Measurements from ENCODE around the gene WSCD2.

Gene WSCD2

DNA sequence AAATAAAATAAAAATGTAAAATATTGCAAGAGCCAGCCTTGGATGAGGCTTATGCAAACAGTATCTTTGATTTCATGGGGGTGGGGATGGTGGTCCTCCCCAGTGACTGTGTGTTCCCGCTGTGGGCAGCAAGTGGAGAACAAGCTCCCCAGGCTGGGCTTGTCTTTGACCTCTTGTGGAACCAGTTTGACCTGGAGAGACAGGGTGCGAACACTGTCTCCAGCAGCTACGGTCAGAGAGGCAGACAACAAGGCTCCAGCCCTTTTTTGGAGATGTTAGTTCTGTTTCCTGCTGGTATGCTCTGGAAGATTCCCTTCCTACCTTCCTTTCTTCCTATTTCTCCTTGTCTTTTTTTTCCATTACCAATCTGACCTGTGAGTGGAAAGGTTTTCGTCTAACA lies 21.8 kb upstream of the WSCD2 start:
- DNase-seq (ENCODE audit: low read depth in 2 of 3, low spot score in 2 of 3), result no peak

DNA sequence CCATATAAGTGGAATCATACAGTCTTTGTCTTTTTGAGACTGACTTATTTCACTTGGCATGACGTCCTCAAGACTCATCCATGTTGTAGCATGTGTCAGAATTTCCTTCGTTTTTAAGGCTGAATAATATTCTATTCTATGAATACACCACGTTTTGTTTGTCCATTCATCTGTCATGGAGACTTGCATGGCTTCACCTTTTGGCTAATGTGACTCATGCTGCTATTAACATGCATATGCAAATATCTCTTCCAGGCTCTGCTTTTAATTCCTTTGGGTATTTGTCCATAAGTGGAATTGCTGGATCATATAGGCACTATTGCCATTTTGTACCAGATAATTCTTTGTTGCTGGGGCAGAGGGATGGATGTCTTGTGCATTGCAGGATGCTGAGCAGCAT lies 19.6 kb upstream of the WSCD2 start:
- no peak for DNase-seq (ENCODE audit: low read depth in 2 of 3, low spot score in 2 of 3)

DNA sequence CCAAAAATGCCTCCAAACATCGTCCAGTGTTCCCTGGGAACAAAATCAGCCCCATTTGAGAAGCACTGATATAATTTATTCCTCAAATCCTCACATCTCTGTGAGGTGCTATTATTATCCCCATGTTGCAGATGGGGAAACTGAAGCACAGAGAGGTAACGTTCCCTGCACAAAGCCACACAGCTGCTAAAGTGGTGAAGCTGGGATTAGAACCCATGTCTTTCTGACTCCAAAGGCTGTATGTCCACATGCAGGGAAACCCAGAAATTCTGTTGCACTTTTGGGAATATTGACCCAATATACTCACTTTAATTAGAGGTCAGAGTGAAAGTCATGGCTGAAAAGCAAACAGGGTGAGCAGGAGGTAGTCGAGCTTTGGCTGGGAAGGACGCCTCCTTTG lies 19.1 kb upstream of the WSCD2 start:
- no peak for DNase-seq (ENCODE audit: low read depth in 2 of 3, low spot score in 2 of 3)

GRCh38 chr12:108110844-108111243 lies 18.2 kb upstream of the WSCD2 start:
- no peak for DNase-seq (ENCODE audit: low read depth in 2 of 3, low spot score in 2 of 3)

DNA sequence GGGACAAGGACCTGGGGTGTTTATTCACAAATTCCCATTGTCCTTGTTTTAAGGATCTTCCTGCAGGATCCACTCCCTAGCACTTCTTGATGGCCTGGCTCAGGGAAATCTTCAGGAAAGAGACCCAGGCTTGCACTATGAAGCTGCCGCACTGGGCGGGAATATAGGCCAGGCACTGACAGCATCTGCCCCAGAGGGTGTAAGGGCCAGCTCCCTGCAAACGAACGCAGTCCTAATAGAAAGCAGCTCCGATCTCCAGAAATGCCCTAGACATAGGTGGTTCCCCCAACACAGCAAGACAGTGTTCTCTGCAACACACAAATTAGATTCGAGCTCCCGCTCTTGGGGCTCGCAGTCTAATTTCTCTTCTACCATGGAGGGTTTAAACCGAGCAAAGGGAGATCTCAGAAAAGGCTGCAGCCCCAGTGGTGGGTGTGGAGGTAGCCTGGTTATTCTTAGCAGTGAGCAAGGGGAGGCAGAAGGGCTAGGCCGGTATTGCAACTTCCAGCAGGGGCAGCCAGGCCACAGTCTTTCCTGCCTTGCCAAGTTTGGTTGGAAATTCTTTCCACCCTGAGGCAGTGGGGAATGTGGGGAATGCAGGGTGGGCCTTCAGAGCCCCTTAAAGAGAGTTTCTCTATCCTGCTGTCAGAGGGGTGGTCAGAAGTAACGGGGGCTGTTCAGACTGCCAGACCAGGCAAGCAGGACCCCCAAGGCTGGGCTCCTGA lies 16.1 kb upstream of the WSCD2 start:
- no peak for DNase-seq (ENCODE audit: low read depth in 2 of 3, low spot score in 2 of 3)

DNA sequence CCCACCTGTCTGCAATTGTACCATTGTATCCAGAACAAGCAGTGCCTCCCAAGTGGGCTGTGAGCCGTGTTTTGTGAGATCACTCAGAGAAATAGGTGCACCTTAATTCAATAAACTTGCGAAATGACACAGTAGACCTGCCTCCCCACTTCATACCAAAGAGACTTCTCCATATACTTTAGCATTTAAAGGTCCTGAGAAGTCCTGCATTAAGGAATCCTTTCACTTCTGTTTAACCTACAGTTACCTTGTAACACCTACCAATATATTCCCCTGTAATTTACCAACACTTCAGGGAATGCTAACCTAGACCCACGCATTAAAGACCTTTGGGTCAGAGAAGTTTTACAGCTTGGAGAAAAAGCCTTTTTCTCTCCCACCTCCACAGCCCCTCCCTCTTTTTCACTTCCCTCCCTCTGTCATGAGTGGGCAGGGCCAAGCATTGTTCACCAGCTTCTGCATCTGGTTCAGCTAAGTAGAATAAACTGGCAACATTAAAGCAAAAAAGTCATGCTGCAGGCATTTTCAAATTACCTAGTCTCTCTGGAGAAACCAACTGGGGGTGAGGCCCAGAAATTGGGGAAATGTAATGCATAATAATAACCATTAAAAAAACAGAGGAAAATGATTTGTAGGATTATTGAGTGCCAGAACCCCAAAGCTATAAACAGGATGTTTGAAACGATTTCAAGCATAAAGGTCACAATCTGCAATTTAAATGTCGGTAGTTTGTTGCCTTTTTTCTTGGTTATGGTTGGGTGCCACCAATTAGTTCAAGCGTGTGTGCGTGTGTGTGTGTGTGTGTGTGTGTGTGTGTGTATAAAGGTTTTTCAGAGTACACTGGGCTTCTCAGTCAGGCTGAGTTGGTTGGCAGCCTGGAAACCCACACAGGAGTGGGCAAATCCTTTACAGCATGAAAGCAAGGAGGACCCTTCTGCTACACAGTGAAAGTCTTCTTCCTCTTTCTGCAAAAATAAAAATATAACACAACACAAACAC lies 13.7 kb upstream of the WSCD2 start:
- DNase-seq (ENCODE audit: low read depth in 2 of 3, low spot score in 2 of 3), result no peak

DNA sequence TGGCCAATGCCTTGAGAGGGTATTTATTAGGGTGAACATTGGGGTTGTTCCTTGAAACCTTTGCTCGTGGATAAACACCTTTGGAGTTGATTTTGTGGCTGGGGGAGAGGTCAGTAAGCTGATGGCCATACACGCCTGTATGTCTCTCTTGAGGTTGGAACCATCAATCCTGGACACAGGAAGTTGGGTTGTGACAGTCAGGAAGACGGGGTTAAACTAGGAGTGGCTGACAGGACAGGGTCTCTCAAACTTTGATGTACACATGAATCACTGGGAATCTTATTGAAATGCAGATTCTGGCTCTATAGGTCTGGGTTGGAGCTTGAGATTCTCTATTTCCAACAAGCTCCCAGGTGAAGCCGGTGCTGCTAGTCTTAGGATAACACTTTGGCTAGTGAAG lies 12.8 kb upstream of the WSCD2 start:
- no peak for DNase-seq (ENCODE audit: low read depth in 2 of 3, low spot score in 2 of 3)

- no peak for DNase-seq (ENCODE audit: low read depth in 2 of 3, low spot score in 2 of 3)
These were observed 12.4 kb upstream of the WSCD2 start for GRCh38 chr12:108116699-108117098.

- no peak for DNase-seq (ENCODE audit: low read depth in 2 of 3, low spot score in 2 of 3)
These were observed 11.8 kb upstream of the WSCD2 start for GRCh38 chr12:108117163-108117849.

DNA sequence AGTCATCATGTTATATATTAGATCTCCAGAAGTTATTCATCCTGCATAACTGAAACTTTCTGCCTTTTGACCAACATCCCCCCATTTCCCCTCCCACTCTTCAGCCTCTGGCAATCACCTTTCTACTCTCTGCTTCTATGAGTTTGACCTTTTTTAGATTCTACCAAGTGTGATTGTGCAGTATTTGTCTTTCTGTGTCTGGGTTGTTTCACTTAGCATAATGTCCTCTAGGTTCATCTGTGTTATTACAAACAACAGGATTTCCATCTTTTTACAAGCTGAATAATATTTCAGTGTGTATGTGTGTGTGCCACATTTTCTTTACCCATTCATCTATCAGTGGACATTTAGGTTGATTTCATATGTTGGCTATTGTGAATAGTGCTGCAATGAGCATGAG lies 11.2 kb upstream of the WSCD2 start:
- DNase-seq (ENCODE audit: low read depth in 2 of 3, low spot score in 2 of 3), result no peak

GRCh38 chr12:108119126-108119973 lies 9.7 kb upstream of the WSCD2 start:
- no peak for DNase-seq (ENCODE audit: low read depth in 2 of 3, low spot score in 2 of 3)

DNA sequence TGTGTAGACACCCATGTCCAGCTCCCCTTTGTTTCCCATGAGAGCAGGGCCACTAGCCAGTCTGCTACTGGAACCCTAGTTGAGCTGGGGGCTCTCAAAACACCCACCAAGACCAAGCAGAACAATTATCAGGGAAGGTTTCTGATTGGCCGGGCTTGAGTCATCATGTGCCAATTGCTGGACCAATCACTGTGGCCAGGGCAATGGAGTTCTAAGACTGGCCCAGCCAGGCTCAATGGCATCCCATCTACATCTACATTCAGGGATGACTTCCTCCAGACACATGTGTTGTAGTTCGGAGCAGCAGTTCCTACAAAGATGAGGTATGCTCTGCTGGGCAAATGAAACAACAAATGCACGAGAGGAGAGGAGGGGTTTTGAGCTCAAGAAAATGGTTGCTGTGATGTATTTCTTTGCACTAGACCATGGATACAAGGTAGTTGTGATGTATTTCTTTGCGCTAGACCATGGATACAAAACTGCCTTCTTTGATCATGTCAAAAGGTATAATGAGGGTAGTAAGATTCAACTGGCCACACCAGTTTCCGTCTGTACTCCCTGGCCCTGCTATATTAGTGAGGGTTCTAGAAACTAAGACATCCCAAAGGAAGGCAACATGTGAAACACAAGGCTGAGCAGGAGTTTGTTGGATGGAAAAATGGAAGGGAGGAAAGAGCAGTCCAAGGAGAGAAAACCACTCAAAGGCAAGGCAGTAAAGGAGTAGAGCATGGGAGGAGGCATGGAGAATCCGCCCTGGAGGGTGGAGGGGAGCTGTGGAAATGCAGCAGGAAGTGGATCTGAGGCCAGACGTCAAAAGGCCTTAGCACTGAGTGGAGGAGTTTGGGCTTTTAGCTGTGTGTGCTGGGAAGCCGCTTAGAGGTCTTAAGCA lies 8.9 kb upstream of the WSCD2 start:
- DNase-seq (ENCODE audit: low read depth in 2 of 3, low spot score in 2 of 3), result no peak

- DNase-seq (ENCODE audit: low read depth in 2 of 3, low spot score in 2 of 3), result no peak
These were observed 8.3 kb upstream of the WSCD2 start for GRCh38 chr12:108120863-108121165.

- DNase-seq (ENCODE audit: low read depth in 2 of 3, low spot score in 2 of 3), result no peak
These were observed 7.8 kb upstream of the WSCD2 start for GRCh38 chr12:108121320-108121719.

GRCh38 chr12:108121728-108122471 lies 7.2 kb upstream of the WSCD2 start:
- DNase-seq (ENCODE audit: low read depth in 2 of 3, low spot score in 2 of 3), result no peak

- DNase-seq (ENCODE audit: low read depth in 2 of 3, low spot score in 2 of 3), result no peak
These were observed 6.4 kb upstream of the WSCD2 start for GRCh38 chr12:108122644-108123043.

DNA sequence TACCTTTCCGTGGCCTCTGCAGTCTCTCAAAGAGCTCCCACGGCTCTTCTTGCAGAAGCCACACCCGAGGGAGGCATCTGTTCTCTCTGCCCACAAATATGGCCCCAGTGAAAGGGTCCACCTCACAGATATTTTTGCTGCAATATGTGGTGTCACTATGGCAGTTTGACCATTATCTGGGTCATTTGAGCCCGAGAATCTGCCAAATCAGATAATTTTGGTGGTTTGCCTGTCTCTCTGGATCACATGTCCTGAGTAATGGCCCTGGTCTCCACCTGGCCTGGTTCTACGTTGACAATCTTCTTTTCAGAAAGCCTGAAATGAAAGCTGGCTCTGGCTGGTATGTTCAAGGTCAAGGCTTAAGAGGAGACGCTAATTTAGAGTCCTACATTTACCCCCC lies 5.7 kb upstream of the WSCD2 start:
- no peak for DNase-seq (ENCODE audit: low read depth in 2 of 3, low spot score in 2 of 3)

- no peak for DNase-seq (ENCODE audit: low read depth in 2 of 3, low spot score in 2 of 3)
These were observed 4.0 kb upstream of the WSCD2 start for GRCh38 chr12:108125073-108125472.

DNA sequence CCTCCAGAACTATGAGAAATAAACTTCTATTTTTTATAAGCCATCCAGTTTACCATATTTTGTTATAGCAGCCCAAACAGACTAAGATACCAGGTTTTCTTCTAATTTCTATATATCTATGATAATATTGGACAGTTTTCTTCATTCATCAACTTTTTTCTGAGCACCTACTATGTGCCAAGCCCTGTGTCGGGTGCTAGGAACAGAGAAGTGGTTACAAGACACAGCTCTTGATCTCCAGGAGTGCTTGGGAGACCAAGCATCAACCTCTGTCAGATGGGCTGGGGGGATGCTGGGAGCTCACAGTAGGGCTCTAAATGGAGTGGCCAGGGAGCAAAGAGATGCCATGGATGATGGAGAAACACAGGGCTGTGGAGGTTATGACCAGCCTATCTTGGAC lies 2.9 kb upstream of the WSCD2 start:
- no peak for DNase-seq (ENCODE audit: low read depth in 2 of 3, low spot score in 2 of 3)
